Testis (tissue), 3 donors: Measurements from ENCODE around the gene LARGE2. TPM values are rescaled to one million over a fixed set of nuclear protein-coding genes. Genes with fewer than 3 reads are reported as not detected.

Source experiments
- DNase-seq: peaks from one replicate; pipeline ENCODE4 v3.0.0-alpha.2; 2019
- H3K27ac ChIP-seq, 2 donors: fragments of 200-600 bp; sonication (generic); one replicate each; pipeline ENCODE4 v1.5.1; 2019
- H3K27me3 ChIP-seq: fragments of 200-600 bp; sonication (generic); one replicate; pipeline ENCODE4 v1.5.1; 2019
- H3K36me3 ChIP-seq: fragments of 200-600 bp; sonication (generic); one replicate; pipeline ENCODE4 v1.5.1; 2017; ENCODE audit warnings: low read depth; ENCODE audit errors: missing control alignments
- H3K4me1 ChIP-seq: fragments of 200-600 bp; sonication (generic); one replicate; pipeline ENCODE4 v1.5.1; 2019
- H3K4me3 ChIP-seq, 2 donors: fragments of 200-600 bp; sonication (generic); one replicate each; pipeline ENCODE4 v1.5.1; 2017 to 2019
- H3K9me3 ChIP-seq: fragments of 200-600 bp; sonication (generic); one replicate; pipeline ENCODE4 v1.5.1; 2017
- CTCF ChIP-seq, 3 experiments: fragments of 450-650 bp in 2 of 3; fragments of 200-600 bp in 1 of 3; sonication (generic) in 1 of 3; IDR thresholded peaks; one replicate each; pipeline ENCODE4 v1.5.1; 2016 to 2019; ENCODE audit warnings: antibody characterized with exemption in 3 of 3, mild to moderate bottlenecking in 2 of 3, moderate library complexity in 1 of 3
- POLR2A ChIP-seq: fragments of 450-650 bp; IDR thresholded peaks from one replicate; pipeline ENCODE4 v1.6.1; 2017; ENCODE audit warnings: antibody characterized with exemption, mild to moderate bottlenecking, moderate library complexity
- WGBS, 2 donors: methylation state at CpG; one replicate each; pipeline ENCODE4 v1.1.5; 2018; 5-methylcytosine and 5-hydroxymethylcytosine counted together
- intact Hi-C: fragments of 100-400 bp; cut with DNase I; formaldehyde crosslinking; loops from one replicate; pipeline ENCODE4 v1.15.1; 2023; ENCODE audit warnings: low total_unique reads
- polyA plus RNA-seq: library from polyadenylated mRNA; stranded (reverse); fragments of 350-450 nt; fragmentation: Illumina TruSeq; extraction: RNeasy Lipid Tissue Mini Kit (QIAGEN cat#74804); gene quantifications from one replicate; pipeline ENCODE4 v1.2.3, GENCODE V29; 2014; ENCODE audit warnings: low read depth, low replicate concordance; ENCODE audit not compliant: insufficient read depth
- total RNA-seq, 2 donors: library from RNA; depleted of rRNA; stranded (reverse); fragments of >200 nt; gene quantifications; one replicate each; pipeline ENCODE4 v1.2.3, GENCODE V29; 2016

Gene LARGE2
- total and polyA plus RNA-seq, 3 donors from 2014 or later = 2.1 to 4.7 (median 3.4) TPM

- DNase-seq = no peak
Observed at GRCh38 chr11:45925550-45925949, 3.1 kb downstream of the LARGE2 start.

GRCh38 chr11:45926001-45926401 lies 3.5 kb downstream of the LARGE2 start:
- intact Hi-C loops = no loop called here
- no peak for DNase-seq
- Histone ChIP-seq H3K27me3 (no peaks in the 10 kb centered on the region), H3K4me3 (no peak overlapping the region), H3K4me1 (peaks cover 14% of the 10 kb centered on the region), H3K27ac (no peak overlapping the region), H3K9me3 (no peaks in the 10 kb centered on the region), H3K36me3 (no peaks in the 10 kb centered on the region)
- TF ChIP-seq POLR2A (no peak), CTCF (IDR thresholded peaks at IDR 0.05) (no peak)
- WGBS, 2 donors = 83 to 89% methylated on average over 1 to 12 of the region's 12 CpGs

More at GRCh38 chr11:45925550-45925949, 3.1 kb downstream of the LARGE2 start:
- no peak for TF ChIP-seq POLR2A
- TF ChIP-seq CTCF (IDR thresholded peaks at IDR 0.05) = no peak
- intact Hi-C loops = no loop called here
- peaks cover 14% of the 10 kb centered on the region for H3K4me1 ChIP-seq
- H3K9me3 ChIP-seq = no peaks in the 10 kb centered on the region
- H3K27ac ChIP-seq = no peak overlapping the region
- WGBS, 2 donors = 86 to 92% methylated on average over 3 of the region's 3 CpGs
- H3K27me3 ChIP-seq = no peaks in the 10 kb centered on the region
- no peaks in the 10 kb centered on the region for H3K36me3 ChIP-seq
- no peak overlapping the region for H3K4me3 ChIP-seq

GRCh38 chr11:45926536-45927331 lies 4.3 kb downstream of the LARGE2 start:
- TF ChIP-seq POLR2A (no peak), CTCF (IDR thresholded peaks at IDR 0.05) (no peak)
- intact Hi-C loops = no loop called here
- Histone ChIP-seq H3K4me1 (peaks cover 8% of the 10 kb centered on the region), H3K4me3 (no peak overlapping the region), H3K36me3 (no peaks in the 10 kb centered on the region), H3K9me3 (no peaks in the 10 kb centered on the region), H3K27ac (no peak overlapping the region), H3K27me3 (no peaks in the 10 kb centered on the region)
- WGBS, 2 donors = 97 to 100% methylated on average over 5 to 12 of the region's 12 CpGs
- DNase-seq = no peak

- peaks cover 2% of the 10 kb centered on the region for H3K4me1 ChIP-seq
- 73 to 74% methylated on average over 13 to 15 of the region's 15 CpGs for WGBS, 2 donors
- TF ChIP-seq POLR2A = no peak
- H3K4me3 ChIP-seq = no peak overlapping the region
- H3K36me3 ChIP-seq = no peaks in the 10 kb centered on the region
- intact Hi-C loops = no loop called here
- no peak overlapping the region for H3K27ac ChIP-seq
- no peak for DNase-seq
- no peaks in the 10 kb centered on the region for H3K9me3 ChIP-seq
- H3K27me3 ChIP-seq = no peaks in the 10 kb centered on the region
Observed at GRCh38 chr11:45927332-45927683, 4.9 kb downstream of the LARGE2 start.

- Histone ChIP-seq H3K27me3 (no peaks in the 10 kb centered on the region), H3K4me1 (no peaks in the 10 kb centered on the region), H3K27ac (no peak overlapping the region), H3K9me3 (no peaks in the 10 kb centered on the region), H3K36me3 (no peaks in the 10 kb centered on the region), H3K4me3 (no peak overlapping the region)
- WGBS, 2 donors = 92 to 95% methylated on average over 22 to 27 of the region's 27 CpGs
- intact Hi-C loops = no loop called here
- no peak for DNase-seq
- TF ChIP-seq CTCF (IDR thresholded peaks at IDR 0.05) (no peak), POLR2A (no peak)
Observed at GRCh38 chr11:45927684-45928413, 5.4 kb downstream of the LARGE2 start.
